Stimulated activated CD4-positive, alpha-beta T cell treated with anti-CD3 and anti-CD28 coated beads, Interleukin-12 subunit alpha, Interleukin-12 subunit beta, amount 100 ng/mL, for 24 hours (primary cell): ENCODE data around the gene TUBA3D.
"Not testable (repeated sequence)": the region's sequence is repeated elsewhere in the genome, so short reads cannot be mapped to it uniquely, and the experiment has no call there.

ENCODE experiments used
- DNase-seq, 2 experiments: peaks; one replicate each; pipeline ENCODE4 v3.0.0-alpha.2; 2020; ENCODE audit warnings: low read depth in 2 of 2

Gene TUBA3D

DNA sequence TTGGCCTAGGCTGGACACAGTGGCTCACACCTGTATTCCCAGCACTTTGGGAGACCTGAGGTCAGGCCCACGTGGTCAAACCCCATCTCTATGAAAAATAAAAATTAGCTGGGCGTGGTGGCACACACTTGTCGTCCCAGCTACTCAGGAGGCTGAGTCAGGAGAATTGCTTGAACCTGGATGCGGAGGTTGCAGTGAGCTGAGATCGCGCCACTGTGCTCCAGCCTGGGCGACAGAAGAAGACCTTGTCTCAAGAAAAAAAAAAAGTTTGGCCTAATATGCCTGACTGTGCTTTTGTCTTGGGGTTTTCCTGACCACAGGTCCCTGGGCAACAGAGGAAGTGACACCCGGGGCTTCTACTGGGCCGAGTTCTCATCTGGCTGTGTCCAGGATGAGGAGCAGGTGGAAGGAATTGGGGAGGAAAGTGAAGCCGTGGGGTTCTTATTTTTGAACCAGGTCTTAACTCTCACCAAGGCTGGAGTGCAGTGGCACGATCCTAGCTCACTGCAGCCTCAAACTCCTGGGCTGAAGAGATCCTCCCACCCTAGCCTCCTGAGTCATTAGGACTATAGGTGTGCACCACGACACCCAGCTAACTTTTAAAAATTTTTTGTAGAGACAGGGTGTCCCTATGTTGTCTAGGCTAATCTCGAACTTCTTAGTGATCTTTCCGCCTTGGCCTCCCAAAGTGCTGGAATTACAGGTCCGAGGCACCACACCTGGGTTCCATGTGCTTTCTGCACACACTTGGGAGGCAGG, 38.7 kb downstream of the TUBA3D start:
- not testable (repeated sequence) for DNase-seq

DNA sequence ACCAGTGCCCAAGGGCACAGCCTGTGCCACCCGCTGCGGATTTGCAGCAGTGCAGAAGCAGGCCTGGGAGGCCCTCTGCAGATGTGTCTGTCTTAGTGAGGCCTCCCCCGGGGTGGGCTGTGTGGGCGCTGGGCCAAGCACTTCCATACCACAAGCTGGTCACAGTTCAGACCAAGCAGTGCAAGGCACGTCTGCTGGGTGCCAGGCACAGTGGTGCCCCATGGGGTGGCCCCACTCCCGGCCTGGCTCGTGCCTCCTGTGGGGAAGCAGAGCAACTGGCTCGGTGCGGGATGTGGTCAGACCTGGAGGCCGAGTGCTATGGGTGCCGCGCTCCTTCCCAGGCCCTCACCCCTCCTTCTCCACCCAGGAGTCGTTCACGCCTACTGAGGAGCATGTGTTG, 39.3 kb downstream of the TUBA3D start:
- not testable (repeated sequence) for DNase-seq

DNA sequence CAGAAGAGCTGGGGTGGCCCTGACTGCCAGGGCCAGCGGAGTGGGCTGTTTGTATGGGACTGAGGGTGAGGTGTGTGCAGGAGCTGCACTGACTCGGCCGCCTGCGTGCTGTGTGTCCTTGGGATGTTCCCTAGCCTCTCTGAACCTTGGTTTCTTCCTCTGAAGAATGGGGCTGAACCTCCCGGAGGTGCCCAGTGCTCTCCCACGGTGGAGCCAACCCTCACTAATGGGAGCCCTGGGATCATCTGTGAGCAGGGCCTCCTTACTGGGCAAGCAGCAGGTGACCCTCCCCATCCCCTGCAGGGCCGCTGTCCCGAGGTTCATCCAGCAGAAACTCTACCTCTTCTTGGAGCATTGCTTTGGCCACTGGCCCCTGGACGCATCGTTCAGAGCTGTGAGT, 40.1 kb downstream of the TUBA3D start:
- no peak for DNase-seq

DNA sequence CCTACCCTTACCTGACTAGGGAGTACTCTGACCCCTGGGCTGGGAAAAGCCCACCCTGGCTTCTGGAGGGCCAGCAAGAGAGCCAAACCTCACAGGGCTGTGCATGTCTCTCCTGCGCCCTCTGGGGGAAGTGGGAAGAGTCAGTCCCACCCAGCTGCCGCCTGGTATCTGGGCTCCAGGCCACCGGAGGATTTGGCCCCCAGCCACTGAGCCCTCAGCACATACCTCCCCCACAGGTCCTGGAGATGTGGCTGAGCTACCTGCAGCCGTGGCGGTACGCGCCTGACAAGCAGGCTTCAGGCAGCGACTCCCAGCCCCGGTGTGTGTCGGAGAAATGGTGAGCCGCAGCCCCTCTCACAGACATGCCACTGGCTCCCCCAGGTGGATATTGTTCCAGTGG, 40.7 kb downstream of the TUBA3D start:
- not testable (repeated sequence) for DNase-seq

DNA sequence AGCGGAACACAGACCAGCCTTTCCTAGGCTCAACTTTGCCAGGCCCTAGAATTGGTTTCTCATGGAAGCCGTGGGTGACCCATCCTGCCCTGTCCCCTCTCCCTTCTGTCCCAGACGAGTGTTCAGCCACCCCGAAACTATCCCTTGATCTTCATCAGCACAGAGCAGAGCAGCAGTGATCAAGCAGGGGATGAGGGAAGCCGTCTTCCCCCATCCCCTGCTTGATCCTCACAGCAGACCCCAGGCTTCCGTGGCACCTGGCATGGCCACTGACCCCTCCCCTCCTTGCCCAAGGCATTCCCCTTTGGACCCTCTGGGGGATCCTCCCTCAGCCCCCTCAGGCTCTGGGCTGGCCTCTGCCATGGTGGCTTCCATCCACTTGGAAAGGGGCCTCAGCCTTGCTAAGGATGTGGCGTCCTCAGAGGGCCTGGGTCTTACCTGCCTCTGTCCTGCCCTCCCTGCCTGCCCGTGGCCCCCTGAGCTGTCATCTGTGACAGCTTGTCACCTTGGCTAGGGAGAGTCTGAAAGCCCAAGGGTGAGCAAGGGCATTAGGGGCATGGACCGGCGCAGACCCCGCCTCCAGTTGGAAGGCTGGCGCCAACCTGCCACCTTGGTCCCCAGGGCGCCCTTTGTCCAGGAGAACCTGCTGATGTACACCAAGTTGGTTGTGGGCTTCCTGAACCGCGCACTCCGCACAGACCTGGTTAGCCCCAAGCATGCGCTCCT, 41.4 kb downstream of the TUBA3D start:
- DNase-seq, result no peak

DNA sequence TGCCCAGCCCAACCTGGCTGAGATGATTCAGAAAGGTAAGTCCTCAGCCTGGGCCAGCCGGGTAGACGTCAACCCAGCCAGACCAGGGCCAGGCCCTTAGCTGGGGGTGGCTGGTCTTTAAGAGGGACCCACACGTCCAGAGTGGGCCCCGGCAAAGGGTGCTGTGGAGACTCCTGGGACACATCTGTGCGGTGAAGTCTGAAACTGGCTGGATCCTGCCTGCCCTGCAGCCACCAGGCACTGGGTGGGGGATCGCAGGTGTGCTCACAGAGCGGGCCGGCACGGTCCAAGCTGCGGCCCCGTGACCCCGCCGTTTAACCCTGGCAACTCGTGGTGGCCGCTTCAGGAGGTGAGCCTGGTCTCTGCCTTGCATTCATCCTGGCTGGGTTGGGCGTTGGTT, 41.9 kb downstream of the TUBA3D start:
- DNase-seq, result not testable (repeated sequence)

DNA sequence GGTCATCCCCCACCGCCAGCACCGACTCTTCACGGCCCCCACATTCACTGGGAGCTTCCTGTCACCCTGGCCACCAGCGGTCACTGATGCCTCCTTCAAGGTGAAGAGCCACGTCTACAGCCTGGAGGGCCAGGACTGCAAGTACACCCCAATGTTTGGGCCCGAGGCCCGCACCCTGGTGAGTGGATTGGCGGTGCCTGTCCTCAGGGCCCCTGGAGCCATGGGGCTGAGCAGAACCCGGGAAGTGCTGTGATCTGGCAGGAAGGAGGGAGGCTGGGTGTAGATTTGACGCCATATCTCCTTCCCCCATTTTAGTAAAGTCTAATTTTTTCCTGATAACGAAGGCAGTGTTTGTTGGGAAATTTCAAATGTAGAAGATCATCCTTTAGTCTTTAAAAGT, 42.6 kb downstream of the TUBA3D start:
- DNase-seq, result not testable (repeated sequence)

DNA sequence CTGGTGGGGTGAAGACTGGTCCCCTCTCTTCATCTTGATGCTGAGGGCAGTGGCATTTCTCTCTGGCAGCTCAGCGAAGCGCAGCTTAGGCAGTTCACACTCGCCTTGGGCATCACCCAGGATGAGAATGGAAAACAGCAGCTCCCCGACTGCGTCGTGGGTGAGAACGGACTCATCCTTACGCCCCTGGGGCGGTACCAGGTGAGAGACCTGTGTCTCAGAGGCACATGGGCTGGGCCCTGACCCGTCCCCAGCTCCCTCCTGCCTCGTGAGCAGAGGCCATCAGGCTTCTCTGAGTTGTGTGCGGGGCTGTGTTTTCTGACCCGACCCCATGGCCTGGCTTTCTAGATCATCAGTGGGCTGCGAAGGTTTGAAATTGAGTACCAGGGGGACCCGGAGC, 43.5 kb downstream of the TUBA3D start:
- DNase-seq, result no peak

DNA sequence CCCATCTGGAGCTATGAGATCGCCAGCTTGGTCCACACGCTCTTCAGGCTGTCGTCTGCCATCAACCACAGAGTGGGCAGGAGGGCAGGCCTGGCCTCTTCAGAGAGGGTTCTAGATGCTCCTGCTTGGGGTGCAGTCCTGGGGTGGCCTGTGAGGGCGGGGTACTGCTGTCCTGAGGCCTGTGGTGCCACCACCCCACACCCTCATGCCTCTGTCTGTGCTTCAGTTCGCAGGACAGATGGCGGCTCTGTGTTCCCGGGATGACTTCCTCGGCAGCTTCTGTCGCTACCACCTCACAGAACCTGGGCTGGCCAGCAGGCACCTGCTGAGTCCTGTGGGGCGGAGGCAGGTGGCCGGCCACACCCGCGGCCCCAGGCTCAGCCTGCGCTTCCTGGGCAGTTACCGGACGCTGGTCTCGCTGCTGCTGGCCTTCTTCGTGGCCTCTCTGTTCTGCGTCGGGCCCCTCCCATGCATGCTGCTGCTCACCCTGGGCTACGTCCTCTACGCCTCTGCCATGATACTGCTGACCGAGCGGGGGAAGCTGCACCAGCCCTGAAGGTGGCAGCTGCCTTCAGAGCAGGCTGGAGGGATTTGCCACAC, 44.1 kb downstream of the TUBA3D start:
- DNase-seq, result not testable (repeated sequence)

DNA sequence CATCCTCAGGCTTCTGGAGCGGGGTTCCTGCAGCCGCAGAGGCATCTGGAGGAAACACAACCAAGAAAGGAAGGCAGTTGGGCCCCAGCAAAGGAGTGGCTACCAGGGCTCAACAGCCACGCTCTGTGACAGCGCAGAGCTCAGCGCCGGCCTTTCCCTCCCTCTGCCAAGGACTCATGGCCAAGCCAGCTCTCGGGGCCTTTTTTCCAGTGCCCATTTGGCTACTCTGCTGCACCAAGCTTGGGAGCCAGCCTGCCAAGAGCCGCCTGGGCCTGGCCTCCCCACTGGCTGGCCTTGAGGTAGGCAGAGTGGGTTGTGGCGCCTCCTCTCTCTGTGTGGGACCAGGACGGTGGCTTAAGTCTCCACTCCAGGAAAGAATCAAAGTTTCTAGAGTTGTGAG, 44.6 kb downstream of the TUBA3D start:
- no peak for DNase-seq

DNA sequence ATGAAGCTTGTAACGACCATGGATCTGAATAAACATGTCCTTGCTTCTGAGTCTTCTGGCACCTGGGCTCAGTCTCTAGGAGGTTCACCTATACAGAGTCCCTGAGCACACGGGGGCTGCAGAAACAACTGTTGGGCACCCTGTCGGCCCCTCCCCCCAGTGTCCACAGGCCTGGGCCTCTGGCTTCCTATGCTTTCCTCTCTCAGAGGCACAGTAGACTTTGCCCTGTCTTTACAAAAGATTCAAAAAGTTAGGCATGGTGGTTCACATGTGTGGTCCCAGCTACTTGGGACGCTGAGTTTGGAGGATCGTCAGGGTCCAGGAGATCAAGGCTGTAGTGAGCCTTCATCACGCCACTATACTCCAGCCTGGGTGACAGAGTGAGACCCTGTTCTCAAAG, 45.6 kb downstream of the TUBA3D start:
- DNase-seq, result not testable (repeated sequence)

DNA sequence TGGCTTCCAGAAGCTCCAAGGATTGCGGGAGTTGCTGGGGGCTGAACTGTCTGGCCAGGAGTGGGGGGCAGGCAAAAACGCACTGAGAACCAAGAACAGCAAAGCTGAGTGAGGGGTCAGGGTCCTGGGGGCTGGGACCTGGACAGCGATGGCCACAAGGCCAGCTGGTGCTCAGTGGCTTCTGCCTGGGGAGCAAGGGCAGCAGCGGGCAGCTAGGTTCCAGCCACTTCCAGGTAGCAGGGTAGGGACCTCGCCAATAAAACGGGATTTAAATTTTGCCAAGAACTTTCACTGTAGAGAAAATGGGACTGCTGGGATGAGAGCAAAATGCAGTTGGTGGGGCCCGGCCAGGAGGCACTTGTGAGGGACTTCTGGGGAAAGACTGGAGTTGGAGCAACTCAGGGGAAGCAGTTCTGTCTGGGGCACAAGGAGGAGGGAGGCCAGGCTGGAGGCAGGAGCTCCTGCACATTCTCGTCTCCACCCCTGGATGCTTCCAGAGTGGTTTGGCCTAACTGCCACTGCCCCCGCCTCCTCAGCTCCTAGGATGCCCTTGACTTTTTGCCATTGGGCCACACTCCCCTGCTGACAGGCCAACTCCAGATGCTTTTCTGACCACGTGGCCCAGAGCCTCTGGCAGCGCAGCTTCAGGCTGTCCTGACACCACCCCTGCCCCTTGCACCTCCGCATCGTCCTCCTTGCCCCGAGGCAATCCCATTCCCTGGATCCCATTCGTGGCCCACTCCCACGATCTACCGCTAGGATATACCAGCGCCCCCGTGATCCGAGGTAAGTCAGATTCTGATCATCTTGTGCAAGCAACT, 46.3 kb downstream of the TUBA3D start:
- DNase-seq, result no peak

DNA sequence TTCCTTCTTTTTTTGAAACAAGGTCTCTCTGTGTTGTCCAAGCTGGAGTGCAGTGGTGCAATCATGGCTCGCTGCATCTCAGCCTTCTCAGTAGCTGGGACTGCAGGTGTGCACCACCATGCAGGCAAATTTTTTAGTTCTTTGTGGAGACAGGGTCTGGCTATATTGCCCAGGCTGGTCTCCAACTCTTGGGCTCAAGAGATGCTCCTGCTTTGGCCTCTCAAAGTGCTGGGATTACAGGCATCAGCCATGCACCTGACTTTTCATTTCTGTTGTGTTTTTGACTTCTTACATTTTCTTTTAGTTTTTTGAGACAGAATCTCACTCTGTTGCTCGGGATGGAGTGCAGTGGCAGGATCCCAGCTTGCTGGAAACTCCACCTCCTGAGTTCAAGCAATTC, 49.3 kb downstream of the TUBA3D start:
- not testable (repeated sequence) for DNase-seq

DNA sequence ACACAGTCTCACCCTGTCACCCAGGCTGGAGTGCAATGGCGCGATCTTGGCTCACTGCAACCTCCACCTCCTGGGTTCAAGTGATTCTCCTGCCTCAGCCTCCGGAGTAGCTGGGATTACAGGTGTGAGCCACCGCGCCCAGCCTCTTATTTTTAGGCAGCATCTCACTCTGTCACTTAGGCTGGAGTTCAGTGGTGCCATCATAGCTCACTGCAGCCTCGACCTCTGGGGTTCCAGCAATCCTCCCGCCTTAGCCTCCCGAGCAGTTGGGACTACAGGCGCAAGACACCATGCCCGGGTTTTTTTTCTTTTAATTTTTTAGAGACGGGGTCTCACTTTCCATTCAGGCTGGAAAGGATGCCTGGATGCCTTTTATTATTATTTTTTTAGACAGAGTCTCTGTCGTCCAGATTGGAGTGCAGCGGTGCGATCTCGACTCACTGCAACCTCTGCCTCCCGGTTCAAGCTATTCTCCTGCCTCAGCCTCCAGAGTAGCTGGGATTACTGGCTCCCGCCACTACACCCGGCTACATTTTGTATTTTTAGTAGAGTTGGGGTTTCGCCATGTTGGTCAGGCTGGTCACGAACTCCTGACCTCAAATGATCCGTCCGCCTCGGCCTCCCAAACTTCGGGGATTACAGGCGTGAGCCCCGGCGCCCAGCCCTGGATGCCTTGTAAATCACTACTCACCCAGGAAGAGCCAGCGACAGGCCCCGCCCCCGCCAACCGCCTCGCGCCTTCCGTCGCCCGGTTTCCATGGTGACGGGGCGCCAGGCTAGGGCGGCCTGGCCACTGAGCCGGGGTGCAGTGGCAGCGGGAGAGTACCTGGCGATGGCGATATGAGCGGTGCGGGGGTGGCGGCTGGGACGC, 51.4 kb downstream of the TUBA3D start, which contains the start of gene CCDC74A:
CCDC74A (plus strand) TSS at position 758 of the 871 bp plus-strand sequence; CDS start at position 841, 83 bp downstream.
- DNase-seq, result peak; percentile 50 to 77

DNA sequence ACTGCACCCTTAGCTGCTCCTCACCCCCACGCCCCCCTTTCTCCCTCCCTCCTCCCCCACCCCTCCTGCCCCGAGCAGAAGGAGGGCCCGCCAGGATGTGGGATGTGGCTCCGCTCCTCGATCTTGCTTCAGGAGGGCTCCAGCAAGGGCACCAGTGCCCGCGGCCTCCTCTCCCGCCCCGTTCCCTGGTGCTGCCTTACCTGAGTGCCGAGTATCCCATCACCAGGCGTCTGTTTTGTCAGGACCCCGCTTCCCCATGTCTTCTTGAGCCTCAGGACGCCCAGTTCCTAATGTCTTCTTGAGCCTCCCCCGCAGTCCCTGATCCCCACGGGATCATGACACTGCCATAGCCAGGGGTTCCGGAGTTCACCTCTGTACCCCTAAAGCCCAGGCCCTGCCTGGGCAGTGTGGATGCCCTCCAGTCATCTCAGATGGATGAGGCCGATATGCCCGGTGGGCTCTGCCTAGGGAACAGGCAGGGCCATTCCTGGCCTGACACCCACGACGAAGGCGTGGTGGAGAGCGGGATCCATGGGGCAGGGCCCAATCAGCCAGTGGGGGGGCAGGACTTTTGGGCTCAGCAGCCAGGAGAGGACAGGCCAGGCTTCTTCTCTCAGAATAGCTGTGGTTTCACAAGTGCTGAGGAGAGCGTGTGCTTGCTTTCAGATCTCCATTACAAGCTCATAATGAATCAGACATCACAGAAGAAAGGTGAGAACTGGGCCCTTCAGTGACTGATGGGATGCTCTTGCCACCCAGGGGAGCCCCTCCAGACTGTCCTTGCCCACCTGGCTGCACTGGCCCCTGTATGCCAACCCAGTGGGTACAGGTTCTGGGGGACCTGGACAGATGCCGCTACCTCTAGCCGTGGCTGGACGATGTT, 53.3 kb downstream of the TUBA3D start:
- not testable (repeated sequence) for DNase-seq

DNA sequence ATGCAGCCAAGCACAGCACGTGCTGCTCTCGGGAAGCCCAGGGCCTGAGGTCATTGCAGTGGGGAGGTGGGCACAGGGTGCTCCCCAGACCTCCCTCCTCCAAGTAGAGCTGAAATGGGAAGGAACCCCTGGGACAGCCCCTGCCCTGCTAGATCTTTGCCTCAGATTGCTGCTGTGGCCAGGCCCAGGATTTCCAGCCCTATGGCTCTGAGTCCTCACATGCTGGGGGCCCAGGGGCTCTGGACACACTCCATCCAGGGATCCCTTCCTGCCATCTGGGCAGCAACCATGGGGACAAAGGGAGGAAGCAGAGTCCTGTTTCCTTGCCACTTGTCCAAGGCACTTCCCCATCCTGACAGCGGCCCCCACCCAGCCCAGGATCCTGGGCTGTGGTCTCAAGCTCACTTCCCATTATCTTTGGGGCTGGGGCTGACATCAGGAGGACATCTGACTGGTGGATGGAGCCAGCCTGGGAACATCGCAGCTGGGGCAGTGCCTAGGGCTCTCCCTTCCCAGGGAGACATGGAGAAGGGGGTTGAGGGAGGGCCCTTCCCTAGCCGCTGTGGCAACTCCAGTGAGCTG, 54.0 kb downstream of the TUBA3D start:
- not testable (repeated sequence) for DNase-seq

DNA sequence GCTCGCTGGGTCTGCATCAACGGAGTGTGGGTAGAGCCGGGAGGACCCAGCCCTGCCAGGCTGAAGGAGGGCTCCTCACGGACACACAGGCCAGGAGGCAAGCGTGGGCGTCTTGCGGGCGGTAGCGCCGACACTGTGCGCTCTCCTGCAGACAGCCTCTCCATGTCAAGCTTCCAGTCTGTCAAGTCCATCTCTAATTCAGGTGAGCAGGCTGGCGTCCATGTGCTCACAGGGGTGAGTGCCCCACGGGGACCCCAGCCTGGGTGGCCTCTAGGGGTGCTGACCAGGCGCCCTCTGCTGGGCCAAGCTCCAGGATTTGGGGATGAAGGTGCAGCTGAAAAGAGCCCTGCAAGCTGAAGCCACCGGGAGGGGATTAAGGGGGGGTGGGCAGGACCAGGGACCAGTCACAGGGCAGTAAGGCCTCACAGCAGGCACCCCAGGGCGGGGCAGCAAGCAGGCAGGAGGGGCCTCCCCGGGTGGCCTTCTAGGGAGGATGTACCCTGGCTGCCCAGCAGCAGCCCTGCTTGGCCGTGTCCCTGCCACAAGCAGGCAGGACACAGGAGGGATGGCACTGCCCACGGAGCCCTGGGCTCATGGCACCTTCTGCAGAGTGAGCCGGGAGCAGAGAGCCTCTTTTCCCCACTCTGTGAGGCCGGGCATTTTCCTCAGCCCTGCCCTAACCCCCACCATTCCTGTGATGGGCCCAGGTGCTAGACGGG, 54.9 kb downstream of the TUBA3D start:
- not testable (repeated sequence) for DNase-seq

DNA sequence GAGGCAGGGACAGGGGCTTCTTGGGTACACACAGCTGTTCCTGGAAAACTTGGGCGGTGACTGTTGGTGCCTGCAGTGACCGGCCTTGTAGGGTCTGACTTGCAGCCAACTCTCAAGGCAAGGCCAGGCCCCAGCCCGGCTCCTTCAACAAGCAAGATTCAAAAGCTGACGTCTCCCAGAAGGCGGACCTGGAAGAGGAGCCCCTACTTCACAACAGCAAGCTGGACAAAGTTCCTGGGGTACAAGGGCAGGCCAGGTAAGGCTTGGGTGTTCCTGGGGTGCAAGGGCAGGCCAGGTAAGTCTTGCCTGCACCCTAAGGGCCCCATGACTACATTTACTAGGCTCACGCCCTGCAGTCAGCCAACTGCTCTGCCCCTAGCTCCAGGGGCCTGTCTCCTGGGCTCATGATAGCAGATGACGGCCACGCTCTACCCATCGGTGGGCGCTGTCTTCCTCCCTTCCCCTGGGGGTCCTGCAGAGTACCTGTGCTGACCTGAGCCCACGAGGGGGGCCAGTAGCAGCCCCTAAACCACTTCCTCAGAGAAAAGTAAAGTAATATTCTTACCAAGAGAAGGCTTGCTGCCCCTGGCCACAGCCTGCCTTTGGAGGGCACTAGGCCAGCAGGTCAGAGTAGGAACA, 55.7 kb downstream of the TUBA3D start:
- not testable (repeated sequence) for DNase-seq
